HuH-7.5 (cell line): ENCODE measurements around the gene TMEM191B.
"Not testable (repeated sequence)": the region's sequence is repeated elsewhere in the genome, so short reads cannot be mapped to it uniquely, and the experiment has no call there.

Experiments
- DNase-seq: peaks from one replicate; pipeline ENCODE4 v3.0.0; 2011; ENCODE audit warnings: low spot score

The TMEM191B gene

GRCh38 chr22:18558516-18558915 lies 30.9 kb downstream of the TMEM191B start:
- DNase-seq: not testable (repeated sequence)

GRCh38 chr22:18558939-18559338 lies 31.3 kb downstream of the TMEM191B start:
- not testable (repeated sequence) for DNase-seq

- DNase-seq: not testable (repeated sequence)
Observed at GRCh38 chr22:18560099-18560974, 32.7 kb downstream of the TMEM191B start.

- DNase-seq: not testable (repeated sequence)
Observed at GRCh38 chr22:18570509-18571246, 43.1 kb downstream of the TMEM191B start.

GRCh38 chr22:18573483-18574164 lies 46.0 kb downstream of the TMEM191B start:
- not testable (repeated sequence) for DNase-seq

- not testable (repeated sequence) for DNase-seq
Observed at GRCh38 chr22:18574555-18574954, 47.0 kb downstream of the TMEM191B start.

- DNase-seq: not testable (repeated sequence)
Observed at GRCh38 chr22:18575686-18576085, 48.1 kb downstream of the TMEM191B start.

GRCh38 chr22:18577090-18577818 lies 49.7 kb downstream of the TMEM191B start:
- not testable (repeated sequence) for DNase-seq

- DNase-seq: not testable (repeated sequence)
Observed at GRCh38 chr22:18577847-18578246, 50.2 kb downstream of the TMEM191B start.
